BE2C (cell line): ENCODE results near the gene TMEM72.

Source experiments
- DNase-seq: peaks from one replicate; pipeline ENCODE4 v3.0.0-alpha.2; 2020
- H3K27me3 ChIP-seq: fragments of 250-450 bp; sonication (Bioruptor Pico); 2 replicates; pipeline ENCODE4 v1.5.1; 2020; ENCODE audit warnings: mild to moderate bottlenecking
- H3K36me3 ChIP-seq: fragments of 250-450 bp; sonication (Bioruptor Pico); 2 replicates; pipeline ENCODE4 v1.5.1; 2020; ENCODE audit warnings: mild to moderate bottlenecking
- H3K4me1 ChIP-seq: fragments of 250-450 bp; sonication (Bioruptor Pico); 2 replicates; pipeline ENCODE4 v1.5.1; 2020
- H3K4me3 ChIP-seq: 2 replicates; pipeline ENCODE4 v1.5.1; 2011; ENCODE audit warnings: low read depth, low read length
- H3K9me3 ChIP-seq: fragments of 250-450 bp; sonication (Bioruptor Pico); 2 replicates; pipeline ENCODE4 v1.5.1; 2020
- CTCF ChIP-seq: IDR thresholded peaks from 2 replicates; pipeline ENCODE4 v1.5.1; 2012; ENCODE audit warnings: mild to moderate bottlenecking, low read depth, low read length

The TMEM72 gene

GRCh38 chr10:44931621-44932516 is 20.7 kb downstream of the TMEM72 start:
- Histone ChIP-seq H3K4me1 (no peaks in the 10 kb centered on the region), H3K27me3 (no peaks in the 10 kb centered on the region), H3K9me3 (no peaks in the 10 kb centered on the region), H3K4me3 (no peak overlapping the region), H3K36me3 (no peaks in the 10 kb centered on the region)
- no peak for DNase-seq
- TF ChIP-seq CTCF, result no peak

DNA sequence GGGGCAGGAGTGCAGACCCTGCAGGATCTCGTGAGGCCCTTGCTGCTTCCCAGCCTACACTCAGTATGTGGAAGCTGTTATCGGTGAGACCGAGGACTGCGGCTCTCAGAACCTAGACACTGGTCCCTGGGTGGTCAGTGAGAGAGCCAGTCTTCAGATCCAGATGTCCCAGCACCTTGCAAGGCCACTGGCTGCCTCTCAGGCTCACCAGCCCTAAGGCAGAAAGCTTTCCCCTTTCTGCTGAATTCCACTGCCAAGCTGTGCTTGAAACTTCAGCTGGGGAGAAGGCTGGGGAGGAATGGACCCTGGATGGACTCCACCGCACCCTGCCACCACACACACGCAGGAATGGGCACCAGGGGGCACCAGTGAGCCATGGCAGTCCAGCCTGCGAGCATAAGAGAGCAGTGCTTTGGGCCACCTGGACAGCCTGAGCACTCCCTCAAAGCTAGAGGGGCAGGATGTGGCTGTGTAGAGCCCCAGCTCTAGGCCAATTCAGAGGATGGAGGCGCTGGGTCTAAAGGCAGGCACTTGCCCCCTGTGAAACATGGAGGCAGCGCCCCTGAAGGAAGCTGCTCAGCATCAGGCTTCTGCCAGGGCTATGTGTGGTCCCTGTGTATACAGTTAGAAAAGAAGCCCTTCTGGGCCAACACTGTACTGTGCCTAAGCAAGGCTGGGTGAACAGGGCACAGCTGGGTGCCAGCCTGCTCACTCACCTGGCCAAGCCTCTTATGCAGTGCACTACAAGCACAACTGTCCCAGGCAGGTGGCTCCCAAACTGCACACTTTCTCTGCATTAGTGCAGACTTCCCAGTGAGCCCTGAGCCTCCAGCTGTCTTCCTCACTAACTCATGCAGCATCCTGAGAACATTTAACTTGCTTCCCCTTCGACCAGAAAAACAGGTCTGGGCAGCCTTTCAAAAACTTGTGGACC is 21.6 kb downstream of the TMEM72 start:
- Histone ChIP-seq H3K4me3 (no peak overlapping the region), H3K27me3 (no peaks in the 10 kb centered on the region)
- TF ChIP-seq CTCF, result peak; percentile 91

GRCh38 chr10:44933451-44934321 is 22.5 kb downstream of the TMEM72 start:
- no peak for DNase-seq
- no peaks in the 10 kb centered on the region for H3K4me1 ChIP-seq
- H3K27me3 ChIP-seq, result no peaks in the 10 kb centered on the region
- H3K4me3 ChIP-seq, result no peak overlapping the region
- no peak for TF ChIP-seq CTCF
- no peaks in the 10 kb centered on the region for H3K9me3 ChIP-seq
- H3K36me3 ChIP-seq, result no peaks in the 10 kb centered on the region

More for the DNA sequence above, 21.6 kb downstream of the TMEM72 start:
- DNase-seq, result peak; percentile 87
- Histone ChIP-seq H3K9me3 (no peaks in the 10 kb centered on the region), H3K4me1 (no peaks in the 10 kb centered on the region), H3K36me3 (no peaks in the 10 kb centered on the region)

- no peak for DNase-seq
- Histone ChIP-seq H3K9me3 (no peaks in the 10 kb centered on the region), H3K36me3 (no peaks in the 10 kb centered on the region), H3K27me3 (no peaks in the 10 kb centered on the region), H3K4me1 (no peaks in the 10 kb centered on the region), H3K4me3 (no peak overlapping the region)
- TF ChIP-seq CTCF, result no peak
These were observed 23.5 kb downstream of the TMEM72 start for GRCh38 chr10:44934416-44935200.

DNA sequence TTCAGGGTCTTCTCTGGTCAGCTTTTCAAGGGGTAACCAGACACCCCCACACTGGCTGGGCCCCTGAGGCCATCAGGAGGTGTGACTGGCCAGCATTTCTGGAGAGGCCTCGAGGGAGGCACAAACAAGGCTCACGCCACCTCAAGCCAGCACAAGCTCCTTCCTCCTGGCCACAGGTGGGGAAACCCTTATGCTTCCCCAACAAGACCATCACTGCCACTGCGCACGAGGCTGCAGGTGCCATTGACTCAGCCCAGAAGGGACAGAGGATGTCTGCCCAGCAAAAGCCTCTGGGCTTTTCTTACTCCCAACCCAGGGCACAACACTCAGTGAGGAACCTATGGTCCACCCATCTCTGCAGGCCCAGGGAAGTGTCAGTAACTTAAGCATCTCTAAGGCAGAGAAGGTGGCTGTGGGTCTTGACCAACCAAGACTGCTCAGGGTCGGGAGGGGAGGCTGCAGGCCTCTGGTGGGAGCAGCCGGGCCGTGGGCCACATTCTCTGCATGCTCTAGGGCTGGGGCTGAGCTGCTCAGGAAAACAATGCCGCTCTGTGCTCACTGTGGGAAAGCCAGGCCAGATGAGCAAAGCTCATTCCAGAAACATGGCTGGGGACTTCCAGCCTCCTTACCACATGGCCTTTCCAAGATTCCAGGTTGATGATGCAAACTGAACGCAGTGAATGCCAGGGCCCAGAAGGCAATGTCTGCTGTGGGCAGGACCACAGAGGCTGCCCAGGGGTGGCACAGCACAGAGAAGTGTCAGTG is 24.2 kb downstream of the TMEM72 start:
- Histone ChIP-seq H3K4me1 (no peaks in the 10 kb centered on the region), H3K9me3 (no peaks in the 10 kb centered on the region), H3K36me3 (no peaks in the 10 kb centered on the region), H3K27me3 (no peaks in the 10 kb centered on the region), H3K4me3 (no peak overlapping the region)
- DNase-seq, result no peak
- no peak for TF ChIP-seq CTCF
